HUDEP-2 (cell line): ENCODE measurements around the gene KIAA0232.
"Not testable (repeated sequence)": the region's sequence is repeated elsewhere in the genome, so short reads cannot be mapped to it uniquely, and the experiment has no call there.

Experiments
- DNase-seq, 76 experiments: peaks; one replicate each; lab custom pipeline; 2025; ENCODE audit not compliant: unreplicated experiment in 76 of 76; lab: John Stamatoyannopoulos, UW

KIAA0232 gene

DNA sequence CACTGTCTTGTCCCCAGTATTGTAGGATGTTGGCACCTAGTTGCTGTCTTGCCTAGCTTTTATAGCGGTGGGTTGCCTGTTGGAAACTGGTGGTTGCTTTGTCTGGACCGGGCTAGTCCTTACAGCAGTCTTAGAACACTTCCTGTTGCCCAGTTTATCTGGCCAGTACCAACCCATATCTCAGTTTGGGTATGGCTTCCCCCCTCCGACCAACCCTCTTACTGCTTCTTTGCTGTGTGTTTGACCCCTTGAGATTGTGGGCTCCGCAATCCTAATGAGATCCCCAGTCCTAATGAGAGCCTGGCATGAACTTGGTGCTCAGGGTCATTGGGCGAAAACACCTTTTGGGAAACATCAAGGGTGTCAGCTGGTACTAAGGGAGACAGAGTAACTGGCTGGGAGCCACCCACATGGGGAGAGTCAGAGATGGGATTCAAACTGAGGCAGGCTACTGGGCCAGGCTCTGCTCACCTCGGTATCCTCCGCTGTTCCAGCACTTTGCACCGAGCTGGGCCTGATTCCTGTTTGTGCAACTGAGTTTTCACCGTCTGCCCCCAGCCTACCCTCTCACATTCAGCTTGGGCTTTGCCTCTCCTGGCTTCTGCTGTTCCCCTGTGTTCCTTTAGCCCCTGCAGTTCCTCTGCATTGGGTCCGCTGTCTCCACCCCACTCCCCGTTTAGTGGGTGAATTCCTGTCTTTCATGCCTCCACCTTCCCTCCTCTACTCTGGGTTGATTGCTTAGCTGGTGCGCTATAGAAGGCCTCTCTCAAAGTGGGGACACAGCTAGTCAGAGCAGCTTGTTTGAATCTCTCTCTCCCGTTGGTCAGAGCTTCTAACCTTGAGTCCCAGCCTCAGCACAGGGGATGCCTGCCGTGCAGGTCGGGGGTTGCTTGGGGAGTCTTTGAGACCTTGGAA, 128.7 kb downstream of the KIAA0232 start:
- DNase-seq, result peak in 8 of 76 experiments; percentile 9 to 58 (median 30)

DNA sequence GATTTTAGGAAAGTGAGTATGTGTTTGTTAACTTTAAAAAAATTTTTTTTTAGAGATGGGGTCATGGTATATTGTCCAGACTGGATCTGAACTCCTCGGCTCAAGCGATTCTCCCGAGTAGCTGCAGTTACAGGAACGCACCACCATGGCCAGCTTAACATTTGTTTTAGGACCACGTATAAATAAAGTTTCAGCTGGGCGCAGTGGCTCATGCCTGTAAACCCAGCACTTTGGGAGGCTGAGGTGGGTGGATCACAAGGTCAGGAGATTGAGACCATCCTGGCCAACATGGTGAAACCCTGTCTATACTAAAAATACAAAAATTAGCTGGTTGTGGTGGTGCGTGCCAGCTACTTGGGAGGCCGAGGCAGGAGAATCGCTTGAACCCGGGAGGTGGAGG, 129.4 kb downstream of the KIAA0232 start:
- not testable (repeated sequence) for DNase-seq

GRCh38 chr4:6912441-6912840, 129.9 kb downstream of the KIAA0232 start:
- no peak for DNase-seq

GRCh38 chr4:6913350-6913905, 130.9 kb downstream of the KIAA0232 start:
- no peak for DNase-seq

GRCh38 chr4:6914448-6914847, 131.9 kb downstream of the KIAA0232 start:
- DNase-seq, result peak in 3 of 76 experiments; percentile 8 to 24 (median 11)

DNA sequence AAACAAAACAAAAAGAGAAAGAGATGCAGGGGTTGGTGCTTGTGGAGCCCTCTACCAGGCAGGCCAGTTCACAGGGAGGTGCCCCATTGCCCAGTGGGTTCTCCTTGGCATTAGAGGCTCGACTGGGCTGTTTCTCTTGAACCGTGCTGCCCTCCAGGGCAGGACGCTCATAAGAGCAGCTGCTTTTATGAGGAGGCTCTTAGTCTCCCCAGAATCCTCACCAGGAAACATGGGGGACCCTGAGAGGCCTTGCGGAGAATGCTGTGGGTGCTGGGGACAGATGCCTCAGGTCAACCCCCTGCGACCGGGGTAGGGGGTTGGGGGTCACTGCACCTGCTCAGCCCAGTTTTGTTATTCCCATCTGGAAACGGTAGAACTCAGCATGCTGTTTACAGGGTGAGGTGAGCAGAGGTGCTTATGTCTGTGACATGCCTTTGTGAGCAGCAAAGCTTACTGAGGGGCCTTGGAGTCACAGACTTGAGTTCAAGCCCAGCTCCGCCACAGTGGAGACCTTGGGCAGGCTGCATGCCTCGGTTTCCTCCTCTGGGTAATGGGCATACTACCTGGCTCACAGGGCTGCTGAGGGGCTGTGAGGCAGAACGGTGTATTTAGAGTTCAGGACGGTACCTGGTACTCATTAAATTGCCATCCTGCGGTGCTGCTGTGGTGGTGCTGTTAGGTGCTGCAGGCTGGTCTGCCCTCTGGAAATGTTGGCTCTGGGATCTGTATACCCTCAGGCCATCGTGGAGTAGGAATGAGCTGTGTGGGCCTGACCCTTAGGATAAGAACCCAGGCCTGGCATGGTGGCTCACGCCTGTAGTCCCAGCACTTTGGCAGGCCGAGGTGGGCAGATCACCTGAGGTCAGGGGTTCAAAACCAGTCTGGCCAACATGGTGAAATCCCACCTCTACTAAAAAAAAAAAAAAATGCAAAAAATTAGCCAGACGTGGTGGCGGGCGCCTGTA, 132.8 kb downstream of the KIAA0232 start:
- DNase-seq, result no peak

DNA sequence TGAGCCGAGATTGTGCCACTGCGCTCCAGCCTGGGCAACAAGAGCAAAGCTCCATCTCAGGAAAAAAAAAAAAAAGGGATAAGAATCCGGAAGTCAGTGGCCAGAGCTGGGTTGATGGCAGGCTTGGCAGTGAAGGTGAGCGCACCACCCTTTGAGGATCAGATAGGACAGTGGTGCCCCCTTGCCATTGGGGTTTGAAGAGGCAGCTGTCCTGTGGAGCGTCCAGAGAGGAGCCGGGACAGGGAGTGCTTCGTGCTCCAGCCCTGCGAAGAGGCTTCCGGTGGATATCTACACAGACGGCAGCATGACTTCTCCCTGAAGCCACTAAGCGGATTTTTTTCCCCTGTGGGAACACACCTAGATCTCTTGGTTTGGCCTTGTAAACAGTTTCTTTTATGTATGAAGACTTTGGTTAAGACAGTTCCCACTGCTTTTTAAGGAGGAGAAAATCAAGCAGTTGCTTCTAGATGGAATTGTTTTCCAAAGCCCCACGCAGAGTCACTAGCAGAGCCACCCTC, 133.6 kb downstream of the KIAA0232 start:
- peak in 18 of 76 experiments; percentile 17 to 68 (median 51) for DNase-seq

- peak in 74 of 76 experiments; percentile 20 to 95 (median 86) for DNase-seq
Observed at GRCh38 chr4:6916587-6917460, 134.3 kb downstream of the KIAA0232 start.

DNA sequence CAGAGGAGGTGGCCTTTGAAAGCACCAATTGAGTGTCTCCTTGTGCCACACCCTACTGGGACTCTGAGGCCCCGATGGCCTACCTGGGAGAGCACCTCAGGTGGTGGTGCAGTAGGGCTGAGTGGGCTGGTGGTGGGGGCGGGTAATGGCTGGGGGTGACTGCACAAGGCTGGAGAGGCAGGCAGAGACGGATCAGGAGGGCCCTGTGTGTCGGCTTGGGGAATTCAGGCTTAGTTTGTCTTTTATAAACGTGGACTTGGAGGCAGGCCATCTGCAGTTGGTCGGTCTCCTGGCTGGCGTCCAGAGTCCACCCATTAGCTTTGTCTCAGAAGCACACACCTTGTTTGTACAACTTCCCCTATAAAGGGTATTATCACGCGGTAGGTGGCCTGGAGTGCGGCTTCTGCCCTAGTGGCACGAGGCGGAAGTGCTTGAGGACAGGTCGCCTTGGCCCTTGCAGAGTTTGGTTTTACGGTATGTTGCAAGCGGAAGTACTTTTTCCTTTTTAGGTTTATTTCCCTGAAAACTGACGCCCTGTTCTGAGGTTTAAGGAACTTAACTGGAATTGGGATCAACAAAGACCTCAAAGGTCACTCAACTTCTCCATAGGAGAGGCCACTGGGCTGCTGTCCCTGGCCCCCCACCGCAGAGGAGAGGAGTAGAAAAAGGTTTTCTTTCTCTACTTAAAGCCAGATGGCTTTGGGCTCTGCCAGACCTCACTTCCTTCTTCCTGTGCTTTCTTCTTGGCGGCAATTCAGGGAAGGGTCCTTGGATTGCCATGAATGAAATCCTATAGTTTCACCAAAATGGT, 135.1 kb downstream of the KIAA0232 start:
- peak in 74 of 76 experiments; percentile 35 to 92 (median 79) for DNase-seq

- DNase-seq, result peak in 1 of 76 experiments; percentile 12
Observed at GRCh38 chr4:6918338-6918737, 135.8 kb downstream of the KIAA0232 start.

GRCh38 chr4:6920171-6920570, 137.6 kb downstream of the KIAA0232 start:
- peak in 2 of 76 experiments; percentile 14 to 15 for DNase-seq

DNA sequence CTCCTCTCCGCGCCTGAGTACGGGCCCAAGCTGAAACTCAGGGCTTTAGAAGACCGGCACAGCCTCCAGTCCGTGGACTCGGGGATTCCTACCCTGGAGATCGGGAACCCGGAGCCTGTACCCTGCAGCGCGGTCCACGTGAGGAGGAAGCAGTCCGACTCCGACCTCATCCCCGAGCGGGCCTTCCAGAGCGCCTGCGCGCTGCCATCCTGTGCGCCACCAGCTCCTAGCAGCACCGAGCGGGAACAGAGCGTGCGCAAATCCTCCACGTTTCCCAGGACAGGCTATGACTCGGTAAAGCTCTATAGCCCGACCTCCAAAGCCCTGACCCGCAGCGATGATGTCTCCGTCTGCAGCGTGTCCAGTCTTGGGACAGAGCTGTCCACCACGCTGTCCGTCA, 141.0 kb downstream of the KIAA0232 start:
- DNase-seq, result no peak

- DNase-seq, result no peak
Observed at GRCh38 chr4:6924361-6924779, 141.8 kb downstream of the KIAA0232 start.

DNA sequence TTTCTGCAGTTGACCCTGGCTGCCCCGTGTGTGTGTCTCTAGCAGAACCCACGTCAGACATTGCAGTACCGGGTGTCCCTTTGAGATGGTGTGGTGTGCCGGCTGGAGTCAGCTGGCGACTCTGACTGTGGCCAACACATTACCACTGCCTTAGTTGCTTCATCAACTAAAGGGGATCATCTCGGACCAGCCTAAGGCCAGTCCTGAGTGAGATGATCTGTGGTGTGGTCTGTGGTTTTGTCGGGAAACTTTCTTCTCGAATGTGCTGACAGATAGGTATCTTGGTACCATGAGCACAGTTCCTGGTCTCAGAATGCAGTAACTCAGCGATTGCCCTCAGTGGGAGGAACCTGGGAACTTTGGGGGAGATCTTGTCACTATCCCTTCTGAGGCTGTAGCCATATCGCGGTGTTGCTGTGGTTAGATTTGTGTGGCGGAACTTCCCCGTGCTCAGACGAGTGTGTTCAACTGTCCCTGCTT, 142.9 kb downstream of the KIAA0232 start:
- peak in 52 of 76 experiments; percentile 9 to 72 (median 36) for DNase-seq

DNA sequence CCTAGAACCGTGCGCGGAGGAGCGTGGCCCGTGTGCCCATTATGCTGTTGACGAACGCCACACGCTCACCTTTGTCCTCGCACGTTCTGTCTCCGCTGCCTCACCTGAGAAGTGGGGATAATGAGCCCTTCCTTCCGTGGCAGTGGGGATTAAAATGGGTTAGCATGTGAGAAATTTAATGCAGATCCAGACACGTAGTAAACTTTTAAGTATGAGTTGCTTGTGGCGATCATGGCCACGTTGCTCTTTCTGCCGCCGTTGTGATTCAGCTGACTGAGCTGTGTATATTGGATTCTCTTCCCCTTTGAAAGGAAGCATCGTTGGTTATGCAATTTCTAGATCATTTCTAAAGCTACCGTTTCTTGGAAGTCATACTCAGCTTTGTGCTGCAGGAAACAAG, 143.6 kb downstream of the KIAA0232 start:
- DNase-seq, result no peak

DNA sequence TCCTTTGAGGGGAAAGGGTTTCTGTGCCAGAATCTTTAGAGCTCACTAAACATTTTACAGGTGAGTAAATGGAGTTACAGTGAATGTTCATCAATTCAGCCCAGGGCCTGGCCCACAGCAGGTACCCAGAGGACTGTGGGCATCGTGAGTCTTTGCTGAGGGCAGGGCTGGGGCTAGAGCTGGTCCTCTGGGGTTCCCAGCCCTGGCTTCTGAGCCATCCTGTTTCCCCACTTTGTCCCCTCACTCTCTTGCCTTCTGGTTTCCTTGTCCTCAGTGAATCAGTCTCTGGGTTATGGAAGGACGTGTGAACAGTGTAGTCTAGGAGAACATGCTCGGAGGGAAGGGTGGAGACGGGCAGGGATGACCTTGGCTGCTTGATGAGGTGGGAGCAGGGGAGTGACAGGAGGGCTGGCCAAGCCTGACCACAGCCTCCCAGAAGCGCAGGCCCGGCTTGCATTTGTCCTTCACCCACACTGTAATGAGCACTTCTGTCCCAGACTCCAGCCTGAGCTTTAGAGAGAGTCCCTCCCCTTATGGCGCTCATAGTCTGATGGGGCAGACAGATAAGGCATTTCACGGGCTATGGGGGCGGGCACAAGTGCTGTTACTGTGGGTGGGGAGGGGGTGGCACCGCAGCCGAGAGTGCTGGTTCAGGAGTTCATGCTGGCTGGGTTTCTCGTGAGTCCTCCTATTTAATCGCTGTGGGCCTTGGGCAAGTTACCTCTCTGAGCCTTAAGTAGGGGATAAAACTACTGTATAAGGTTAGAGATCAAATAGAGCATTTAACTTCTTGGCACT, 144.4 kb downstream of the KIAA0232 start:
- DNase-seq, result peak in 72 of 76 experiments; percentile 35 to 92 (median 70)

- DNase-seq, result no peak
Observed at GRCh38 chr4:6928081-6928480, 145.6 kb downstream of the KIAA0232 start.

GRCh38 chr4:6929339-6929811, 146.8 kb downstream of the KIAA0232 start:
- no peak for DNase-seq
